CD4-positive, alpha-beta T cell treated with Interferon alpha-2 for 1 hour (primary cell): ENCODE data around the gene GADD45GIP1.
"Not testable (repeated sequence)": the region's sequence is repeated elsewhere in the genome, so short reads cannot be mapped to it uniquely, and the experiment has no call there.

ENCODE experiments used
- DNase-seq, 2 donors: peaks; one replicate each; pipeline ENCODE4 v3.0.0-alpha.2; 2020 to 2022

GADD45GIP1 gene

DNA sequence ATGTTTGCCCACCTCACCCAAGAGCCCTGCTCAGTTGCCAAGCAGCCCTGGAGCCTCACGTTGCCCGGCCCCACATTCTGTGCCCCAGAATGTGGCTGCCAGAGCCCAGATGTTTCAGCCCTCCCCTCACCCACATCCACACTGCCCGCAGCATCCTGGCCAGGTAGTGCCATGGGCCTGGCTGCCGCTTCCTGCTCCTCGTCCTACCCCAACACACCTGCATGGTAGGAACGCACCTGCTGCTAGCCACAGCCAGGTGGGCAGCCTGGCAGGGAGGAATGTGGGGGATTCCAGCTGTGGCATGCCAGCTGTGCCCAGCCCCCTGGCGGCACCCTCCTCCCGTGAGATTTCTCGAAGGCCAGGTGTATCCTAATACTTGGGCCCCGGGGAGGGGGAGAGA lies 30.8 kb upstream of the GADD45GIP1 start:
- no peak for DNase-seq

- no peak for DNase-seq
Observed at GRCh38 chr19:12987190-12987589, 30.2 kb upstream of the GADD45GIP1 start.

GRCh38 chr19:12986726-12987125 lies 29.7 kb upstream of the GADD45GIP1 start:
- DNase-seq: no peak

GRCh38 chr19:12985049-12985776 lies 28.2 kb upstream of the GADD45GIP1 start:
- peak; percentile 33 to 34 for DNase-seq

DNA sequence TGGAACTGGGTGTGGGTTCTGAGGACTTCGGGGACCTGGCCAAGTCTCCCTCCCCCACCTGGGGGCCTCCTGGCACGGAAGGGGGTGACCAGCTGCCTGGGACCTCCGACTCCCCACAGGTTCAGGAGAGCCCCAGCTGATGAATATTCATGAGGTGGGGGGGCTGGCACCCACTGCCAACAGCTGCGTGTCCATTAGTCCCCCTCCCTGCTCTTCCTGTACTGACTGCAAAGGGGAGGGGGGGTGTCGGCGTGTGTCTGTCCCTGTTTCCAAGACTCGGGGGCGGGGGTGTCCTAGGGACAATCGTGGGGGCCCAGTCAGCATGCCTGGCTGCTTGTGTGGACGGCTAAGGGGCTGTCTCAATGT lies 27.6 kb upstream of the GADD45GIP1 start:
- no peak for DNase-seq

DNA sequence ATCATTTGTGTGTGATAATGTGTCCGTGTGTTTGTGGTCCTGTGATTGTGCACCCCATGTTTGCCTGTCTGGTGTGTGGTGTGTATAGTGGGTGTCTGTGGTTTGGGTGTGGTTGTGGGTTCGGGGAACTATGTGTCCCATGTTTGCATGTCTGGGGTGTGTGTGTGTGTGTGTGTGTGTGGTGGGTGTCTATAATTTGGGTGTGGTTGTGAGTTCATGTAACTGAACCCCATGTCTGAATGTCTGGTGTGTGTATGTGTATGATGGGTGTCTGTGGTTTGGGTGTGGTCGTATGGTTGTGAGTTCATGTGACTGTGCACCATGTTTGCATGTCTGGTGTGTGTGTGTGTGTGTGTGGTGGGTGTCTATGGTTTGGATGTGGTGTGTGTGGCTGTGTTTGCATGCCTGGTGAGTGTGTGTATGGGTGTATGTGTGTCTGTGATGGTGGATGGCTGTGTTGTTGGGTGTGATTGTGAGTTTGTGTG lies 27.2 kb upstream of the GADD45GIP1 start:
- DNase-seq: peak in 1 of 2 donors; percentile 35

DNA sequence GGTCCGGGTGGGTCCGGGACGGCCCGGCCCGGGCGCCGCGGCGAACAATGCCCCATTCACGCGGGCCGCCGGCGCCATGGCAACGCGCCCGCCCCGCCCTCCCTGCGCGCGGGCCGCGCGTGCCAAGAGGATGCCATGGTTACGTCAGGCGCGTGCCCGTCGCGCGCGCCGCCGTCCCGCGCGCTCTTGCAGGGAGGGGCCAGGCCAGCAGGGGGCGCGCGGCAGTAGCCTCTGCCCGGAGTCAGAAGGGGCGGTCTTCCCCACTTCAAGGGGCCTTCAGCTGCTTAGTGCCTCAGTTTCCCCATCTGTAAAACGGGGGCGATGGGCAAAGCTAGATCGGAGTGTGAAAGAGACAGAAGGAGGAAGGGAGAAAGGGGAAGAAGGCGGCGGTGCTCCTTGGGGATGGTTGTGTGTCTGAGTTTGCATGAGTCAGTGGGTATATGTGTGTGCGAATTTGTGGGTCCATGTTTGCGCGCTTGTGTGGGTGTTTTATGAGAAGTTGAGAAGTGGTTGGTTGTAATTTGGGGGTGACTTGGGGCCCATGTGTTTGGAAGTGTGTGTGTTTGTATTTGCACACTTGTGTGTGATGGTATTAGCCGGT lies 26.6 kb upstream of the GADD45GIP1 start:
- DNase-seq: peak; percentile 83 to 89

GRCh38 chr19:12983091-12983490 lies 26.1 kb upstream of the GADD45GIP1 start:
- no peak for DNase-seq

- no peak for DNase-seq
Observed at GRCh38 chr19:12982648-12983047, 25.6 kb upstream of the GADD45GIP1 start.

DNA sequence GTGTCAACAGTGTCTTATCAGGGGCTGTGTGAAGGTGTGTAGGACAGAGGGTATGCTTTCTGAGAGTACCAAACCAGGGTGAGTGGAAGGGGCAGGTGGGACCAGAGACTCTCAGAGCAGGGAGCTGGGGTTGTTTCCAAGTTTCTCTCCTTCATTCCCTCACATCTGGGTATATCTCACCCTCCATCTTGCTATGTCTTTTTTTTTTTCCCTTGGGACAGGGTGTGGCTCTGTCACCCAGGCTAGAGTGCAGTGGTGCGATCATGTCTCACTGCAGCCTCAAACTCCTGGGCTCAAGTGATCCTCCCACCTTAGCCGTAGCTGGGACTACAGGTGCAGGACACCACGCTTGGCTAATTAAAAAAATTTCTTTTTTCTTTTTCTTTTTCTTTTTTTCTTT lies 23.0 kb upstream of the GADD45GIP1 start:
- no peak for DNase-seq

DNA sequence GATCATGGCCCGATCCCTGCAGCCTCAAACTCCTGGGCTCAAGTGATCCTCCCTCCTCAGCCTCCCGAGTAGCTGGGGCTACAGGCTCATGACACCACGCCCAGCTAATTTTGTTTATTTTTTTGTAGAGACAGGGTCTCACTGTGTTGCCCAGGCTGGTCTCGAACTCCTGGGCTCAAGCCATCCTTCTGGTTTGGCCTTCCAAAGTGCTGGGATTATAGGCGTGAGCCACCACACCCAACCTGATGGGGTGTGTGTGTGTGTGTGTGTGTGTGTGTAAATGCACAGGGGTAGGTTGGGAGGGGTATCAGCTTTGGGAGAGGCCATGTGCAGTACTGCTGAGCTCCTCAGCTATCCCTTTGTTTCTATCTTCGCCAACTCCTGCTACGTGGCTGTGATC lies 19.1 kb upstream of the GADD45GIP1 start:
- DNase-seq: not testable (repeated sequence)

DNA sequence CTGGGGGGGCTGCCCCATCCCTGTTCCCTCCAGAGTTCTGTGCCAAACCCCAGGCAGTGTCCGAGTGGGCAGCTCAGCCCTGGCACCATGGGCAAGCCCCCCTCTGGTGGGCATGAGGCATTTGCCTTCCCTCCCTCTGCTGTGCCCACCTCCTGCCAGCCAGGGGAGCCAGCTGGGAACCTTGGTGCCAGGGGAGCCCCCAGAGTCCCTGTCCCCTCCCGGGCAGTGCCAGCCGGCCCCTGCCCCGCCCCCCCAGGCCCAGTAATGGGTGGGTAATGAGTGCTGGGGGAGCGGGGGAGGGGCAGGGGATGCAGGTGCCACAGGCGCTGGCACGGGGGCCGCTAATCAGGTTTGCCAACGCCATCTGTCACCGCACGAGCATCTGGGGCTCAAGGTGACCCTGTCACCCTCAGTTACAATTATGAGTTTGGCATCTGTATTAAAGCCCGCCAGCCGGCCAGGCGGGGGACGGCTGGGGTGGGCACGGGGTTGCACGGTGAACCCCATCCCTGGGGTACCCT lies 18.3 kb upstream of the GADD45GIP1 start:
- DNase-seq: no peak

- no peak for DNase-seq
Observed at GRCh38 chr19:12974301-12975220, 17.5 kb upstream of the GADD45GIP1 start.

- DNase-seq: no peak
Observed at GRCh38 chr19:12973236-12973635, 16.2 kb upstream of the GADD45GIP1 start.

- DNase-seq: no peak
Observed at GRCh38 chr19:12970070-12970820, 13.2 kb upstream of the GADD45GIP1 start.

GRCh38 chr19:12969292-12969988 lies 12.4 kb upstream of the GADD45GIP1 start, which contains the start of gene DAND5:
Gene DAND5 (plus strand): TSS chr19:12969576. CDS start chr19:12969661, 85 bp downstream.
- DNase-seq: no peak

DNA sequence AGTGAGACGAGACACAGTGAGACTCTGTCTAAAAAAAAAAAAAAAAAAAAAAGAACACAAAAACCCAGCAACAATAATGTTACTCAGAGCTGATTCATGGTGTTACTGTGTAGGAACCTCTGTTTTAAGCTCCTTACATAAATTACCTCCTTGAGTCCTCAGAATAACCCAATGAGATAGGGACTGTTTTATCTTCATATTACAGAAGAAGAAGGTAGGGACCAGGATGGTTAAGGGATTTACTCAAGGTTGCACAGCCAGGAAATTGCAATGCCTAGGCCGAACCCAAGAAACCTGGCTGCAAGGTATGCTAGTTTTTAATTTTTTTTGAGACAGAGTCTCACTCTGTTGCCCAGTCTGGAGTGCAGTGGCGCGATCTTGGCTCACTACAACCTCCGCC lies 10.9 kb upstream of the GADD45GIP1 start:
- no peak for DNase-seq

GRCh38 chr19:12965812-12966135 lies 8.8 kb upstream of the GADD45GIP1 start:
- DNase-seq: no peak

DNA sequence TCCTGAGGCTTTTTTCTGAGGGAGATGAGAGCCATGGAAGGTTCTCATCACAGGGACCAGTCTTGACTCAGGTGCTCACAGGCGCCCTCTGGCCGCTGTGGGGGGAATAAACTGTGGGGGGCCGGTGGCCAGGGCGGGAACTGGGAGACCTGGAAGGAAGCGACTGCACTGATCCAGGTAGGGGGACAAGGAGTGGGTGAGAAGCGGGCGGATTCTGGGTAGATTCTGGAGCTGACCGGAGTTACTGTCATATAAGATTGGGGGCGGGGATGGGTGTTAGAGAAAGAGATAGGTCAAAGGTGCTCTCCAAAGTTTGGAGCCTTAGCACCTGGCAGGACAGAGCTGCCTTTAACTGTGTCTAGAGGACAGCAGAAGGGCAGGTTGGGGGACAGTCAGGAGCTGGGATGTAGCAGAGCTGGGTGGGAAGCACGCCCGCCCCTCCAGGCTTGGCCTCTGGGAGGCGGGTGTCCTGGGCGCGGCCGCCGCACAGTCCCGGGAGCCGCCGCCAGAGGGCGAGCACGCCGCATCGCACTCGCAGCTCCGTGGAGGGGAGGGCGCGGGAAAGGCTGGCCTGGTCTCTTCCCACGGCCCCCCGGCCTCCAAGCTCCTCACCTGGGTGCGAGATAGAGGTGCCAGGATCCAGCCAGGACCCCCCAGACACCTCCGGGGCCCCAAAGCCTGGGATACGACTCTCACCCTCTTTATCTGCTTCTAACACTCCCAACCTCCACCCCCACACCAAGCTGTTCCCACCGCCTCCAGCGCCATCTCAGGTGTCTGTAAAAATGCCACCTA lies 8.2 kb upstream of the GADD45GIP1 start:
- DNase-seq: peak; percentile 78 to 84

GRCh38 chr19:12959481-12959880 lies 2.5 kb upstream of the GADD45GIP1 start:
- no peak for DNase-seq

- not testable (repeated sequence) for DNase-seq
Observed at GRCh38 chr19:12957389-12957952, 448 bp upstream of the GADD45GIP1 start.
